Vagina (tissue), 2 donors: ENCODE data around the gene ANKS1B.

Experiments used
- CTCF ChIP-seq, 3 experiments: fragments of 450-650 bp in 2 of 3; fragments of 200-600 bp in 1 of 3; sonication (generic) in 1 of 3; IDR thresholded peaks; one replicate each; pipeline ENCODE4 v1.5.1; 2017 to 2019; ENCODE audit warnings: antibody characterized with exemption in 3 of 3, mild to moderate bottlenecking in 2 of 3, moderate library complexity in 2 of 3
- POLR2A ChIP-seq, 2 donors: fragments of 450-650 bp; IDR thresholded peaks; one replicate each; pipeline ENCODE4 v1.6.1; 2017; ENCODE audit warnings: antibody characterized with exemption in 2 of 2, mild to moderate bottlenecking in 2 of 2, moderate library complexity in 2 of 2

GRCh38 chr12:98721204-98721702 is 1263.5 kb downstream of the ANKS1B start:
- TF ChIP-seq CTCF (IDR thresholded peaks at IDR 0.05) (no peak), POLR2A (IDR thresholded peaks at IDR 0.05) (no peak)
